GM21723 (cell line): Measurements from ENCODE around the gene SCAPER.
"Not testable (repeated sequence)": the region's sequence is repeated elsewhere in the genome, so short reads cannot be mapped to it uniquely, and the experiment has no call there.

Experiments
- ATAC-seq: cut with Tn5 transposase; IDR thresholded peaks from one replicate; pipeline ENCODE4 v1.9.1; 2021; ENCODE audit warnings: mild to moderate bottlenecking, moderate library complexity; ENCODE audit not compliant: unreplicated experiment

SCAPER gene

DNA sequence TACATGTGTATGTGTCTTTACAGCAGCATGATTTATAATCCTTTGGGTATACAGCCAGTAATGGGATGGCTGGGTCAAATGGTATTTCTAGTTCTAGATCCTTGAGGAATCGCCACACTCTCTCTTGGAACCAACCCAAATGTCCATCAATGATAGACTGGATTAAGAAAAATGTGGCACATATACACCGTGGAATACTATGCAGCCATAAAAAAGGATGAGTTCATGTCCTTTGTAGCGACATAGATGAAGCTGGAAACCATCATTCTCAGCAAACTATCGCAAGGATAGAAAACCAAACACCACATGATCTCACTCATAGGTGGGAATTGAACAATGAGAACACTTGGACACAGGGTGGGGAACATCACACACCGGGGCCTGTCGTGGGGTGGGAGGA, 403.0 kb downstream of the SCAPER start:
- not testable (repeated sequence) for ATAC-seq

DNA sequence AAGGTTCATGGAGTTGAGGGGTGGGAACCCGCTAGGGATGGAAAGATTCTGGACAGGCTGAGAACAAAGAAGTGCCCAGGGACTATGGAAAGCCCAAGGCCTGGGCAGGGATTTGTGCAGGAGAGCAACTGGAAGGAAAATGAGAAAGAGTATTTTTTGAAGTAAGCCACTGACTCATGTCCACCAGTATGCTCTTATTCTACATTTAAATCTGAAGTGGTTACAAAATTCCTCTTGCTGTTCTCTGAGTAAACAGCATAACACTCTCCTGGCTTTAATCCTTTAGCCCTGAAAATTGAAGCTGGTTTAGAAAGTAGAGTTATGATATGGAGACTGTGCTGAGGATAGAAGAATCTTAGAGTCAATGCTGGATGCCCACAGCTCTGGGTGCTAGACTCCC, 403.4 kb downstream of the SCAPER start:
- no peak for ATAC-seq

DNA sequence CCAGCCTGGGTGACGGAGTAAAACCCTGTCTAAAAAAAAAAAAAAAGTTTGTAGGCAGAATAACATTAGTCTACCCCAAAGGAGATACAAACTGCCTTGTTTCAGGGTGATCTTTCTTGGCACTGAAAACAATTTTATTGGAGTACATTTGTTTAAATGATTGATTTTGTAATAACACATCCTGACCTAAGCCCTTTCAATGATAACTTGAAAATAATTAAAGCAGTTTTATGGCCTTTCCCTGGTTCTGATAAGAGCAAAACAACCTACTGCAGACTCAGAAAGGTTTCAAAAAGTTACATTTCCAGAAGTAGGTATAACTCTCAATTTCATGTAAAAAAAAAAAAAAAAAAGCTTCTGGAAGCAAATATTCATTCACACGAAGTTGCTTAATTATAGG, 404.1 kb downstream of the SCAPER start:
- no peak for ATAC-seq

DNA sequence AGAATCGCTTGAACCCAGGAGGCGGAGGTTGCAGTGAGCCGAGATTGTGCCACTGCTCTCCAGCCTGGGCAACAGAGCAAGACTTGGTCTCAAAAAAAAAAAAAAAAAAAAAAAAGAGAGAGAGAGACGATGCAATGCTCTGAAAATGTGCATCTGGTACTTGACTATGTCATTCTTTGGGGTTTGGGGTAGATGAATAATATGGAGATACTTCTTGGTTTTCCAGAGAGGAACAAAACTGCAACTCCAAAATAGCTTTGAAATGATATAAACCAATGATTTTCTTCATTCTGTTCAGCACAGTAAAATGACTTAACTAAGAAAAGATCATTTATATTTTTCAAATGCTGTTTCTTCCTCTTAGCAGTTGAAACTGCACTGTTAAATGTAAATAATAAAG, 409.7 kb downstream of the SCAPER start:
- ATAC-seq: no peak

DNA sequence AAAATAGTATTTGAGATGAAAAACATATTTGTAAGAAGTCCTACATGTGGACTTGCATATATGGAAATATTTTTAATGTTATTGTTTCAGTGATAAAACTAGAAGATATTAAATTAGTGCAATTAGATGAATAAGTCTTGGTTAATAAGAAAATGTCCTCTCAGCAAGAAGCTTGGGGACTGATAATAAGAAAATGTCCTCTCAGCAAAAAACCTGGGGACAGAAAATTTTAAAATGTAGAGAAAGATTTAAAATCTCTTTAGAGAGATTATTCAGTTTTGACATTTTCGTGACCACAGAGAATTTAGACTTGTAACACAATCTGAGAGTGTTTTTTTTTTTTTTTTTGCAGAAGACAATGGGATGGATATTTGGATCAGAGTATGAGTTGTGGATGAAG, 412.6 kb downstream of the SCAPER start:
- ATAC-seq: no peak

DNA sequence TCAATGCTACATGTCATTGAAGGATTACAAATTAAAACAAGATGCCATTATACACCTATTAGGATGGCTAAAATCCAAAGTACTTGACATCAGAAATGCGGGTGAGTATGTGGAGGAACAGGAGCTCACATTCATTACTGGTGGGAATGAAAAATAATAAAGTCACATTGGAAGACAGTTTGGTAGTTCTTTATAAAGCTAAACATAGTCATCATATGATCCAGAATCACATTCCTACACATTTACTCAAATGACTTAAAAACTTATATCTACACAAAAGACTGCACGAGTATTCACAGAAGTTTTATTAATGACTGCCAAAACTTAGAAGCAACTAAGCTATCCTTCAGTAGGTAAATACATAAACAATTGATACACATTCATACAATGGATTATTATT, 421.4 kb downstream of the SCAPER start:
- no peak for ATAC-seq

DNA sequence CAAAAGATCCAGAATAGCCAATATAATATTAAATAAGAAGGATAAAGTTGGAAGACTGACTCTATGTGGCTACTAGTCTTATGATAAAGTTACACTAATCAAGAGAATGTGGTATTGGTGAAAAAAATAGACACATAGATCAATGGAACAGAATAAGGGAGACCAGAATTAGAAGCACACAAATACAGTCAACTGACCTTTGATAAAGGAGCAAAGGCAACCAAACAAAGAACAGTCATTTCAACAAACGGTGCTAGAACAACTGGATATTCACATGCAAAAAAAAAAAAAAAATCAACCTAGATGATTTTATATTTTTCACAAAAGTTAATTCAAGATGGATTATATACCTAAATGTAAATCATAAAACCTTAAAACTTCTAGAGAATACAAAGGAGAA, 422.1 kb downstream of the SCAPER start:
- no peak for ATAC-seq

DNA sequence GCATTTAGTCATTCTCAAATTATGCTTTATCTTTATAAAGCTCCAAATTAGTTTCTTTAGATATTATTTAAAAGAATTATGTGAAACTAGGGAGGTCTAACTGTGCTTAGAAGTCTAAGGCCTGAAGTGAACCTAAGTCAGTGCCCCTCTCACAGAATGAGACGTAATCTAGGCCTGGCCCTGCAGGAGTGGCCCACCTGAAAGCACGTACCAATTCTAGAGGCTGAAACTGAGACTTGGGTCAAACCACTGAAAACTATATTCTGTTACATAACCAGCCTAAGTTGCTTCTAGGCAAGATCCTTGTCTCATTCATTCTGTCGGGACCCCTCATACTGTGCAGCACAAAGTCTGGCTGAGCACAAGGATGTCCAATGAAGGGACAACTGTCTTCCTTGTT, 424.9 kb downstream of the SCAPER start:
- no peak for ATAC-seq

DNA sequence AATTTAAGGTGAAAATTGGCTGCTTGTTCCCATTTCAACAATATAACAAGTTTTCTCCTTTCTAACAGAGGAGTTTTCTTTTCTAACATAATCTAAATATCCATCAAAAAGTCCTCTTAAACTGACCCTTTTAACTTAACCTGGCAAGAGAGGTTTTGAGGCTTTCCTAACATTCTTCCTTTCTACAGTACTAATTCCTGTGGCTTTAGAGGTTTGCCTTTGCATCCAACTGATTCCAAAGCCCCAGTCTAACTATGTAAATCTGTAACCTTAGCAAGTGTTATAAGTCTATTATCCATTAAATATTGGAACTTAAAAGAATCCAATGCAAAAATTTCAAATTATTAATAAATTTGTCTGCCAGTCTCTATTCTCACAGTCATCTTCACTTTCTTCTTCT, 434.4 kb downstream of the SCAPER start:
- no peak for ATAC-seq

DNA sequence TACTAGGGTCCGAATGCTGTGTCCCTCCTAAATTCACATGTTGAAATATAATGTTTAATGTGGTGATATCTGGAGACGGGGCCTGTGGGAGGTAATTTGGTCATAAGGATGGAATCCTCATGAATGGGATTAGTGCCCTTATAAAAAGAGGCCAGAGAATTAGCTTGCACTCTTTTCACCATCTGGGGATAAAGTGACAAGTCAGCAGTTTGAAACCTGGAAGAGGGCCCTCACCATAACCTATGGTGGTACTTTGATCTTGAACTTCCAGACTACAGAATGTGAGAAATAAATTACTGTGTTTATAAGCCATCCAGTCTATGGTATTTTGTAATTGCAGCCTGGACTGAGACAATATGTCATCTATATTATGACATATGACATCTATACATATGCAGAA, 436.4 kb downstream of the SCAPER start:
- no peak for ATAC-seq

DNA sequence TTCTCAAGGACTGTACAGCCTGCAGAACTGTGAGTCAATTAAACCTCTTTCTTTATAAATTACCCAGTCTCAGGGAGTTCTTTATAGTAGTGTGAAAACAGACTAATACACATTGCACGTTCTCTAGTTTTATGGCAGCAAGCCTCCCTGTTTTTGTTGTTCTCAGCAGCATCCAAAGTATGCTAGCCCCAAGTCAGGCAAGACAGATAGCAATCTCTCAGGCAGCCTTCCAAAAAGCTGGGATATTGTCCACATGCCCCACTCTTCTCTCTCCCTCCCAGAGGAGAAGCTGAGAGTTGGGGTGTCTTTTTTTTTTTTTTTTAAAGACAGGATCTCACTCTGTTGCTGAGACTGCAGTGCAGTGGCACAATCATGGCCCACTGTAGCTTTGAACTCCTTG, 438.0 kb downstream of the SCAPER start:
- ATAC-seq: no peak

DNA sequence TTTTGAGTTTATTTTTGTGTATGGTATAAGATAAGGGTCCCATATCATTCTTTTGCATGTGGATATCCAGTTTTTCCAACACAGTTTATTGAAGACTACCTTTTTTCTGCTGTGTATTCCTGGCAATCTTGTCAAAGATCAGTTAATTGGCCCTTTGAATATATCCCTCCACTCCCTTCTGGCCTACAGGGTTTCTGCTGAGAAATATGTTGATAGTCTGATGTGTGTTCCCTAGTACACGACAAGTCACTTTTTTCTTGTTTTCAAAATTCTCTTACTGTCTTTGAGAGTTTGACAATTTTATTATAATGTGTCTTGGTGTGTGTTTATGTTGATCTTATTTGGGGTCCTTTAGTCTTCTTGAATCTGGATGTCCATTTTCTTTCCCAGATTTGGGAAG, 439.4 kb downstream of the SCAPER start:
- no peak for ATAC-seq

DNA sequence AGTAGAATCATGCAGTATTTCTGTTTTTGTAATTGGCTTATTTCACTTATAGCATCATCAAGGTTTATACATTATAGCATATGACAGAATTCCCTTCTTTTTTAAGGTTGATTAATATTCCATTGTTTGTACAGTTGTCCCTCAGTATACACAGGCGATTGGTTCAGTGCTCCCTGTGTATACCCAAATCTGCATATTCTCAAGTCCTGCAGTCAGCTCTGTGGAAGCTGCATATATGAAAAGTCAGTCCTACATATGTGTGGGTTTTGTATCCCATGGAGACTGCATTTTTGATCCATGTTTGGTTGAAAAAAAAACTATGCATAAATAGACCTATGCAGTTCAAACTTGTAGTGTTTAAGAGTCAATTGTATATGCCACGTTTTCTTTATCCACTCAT, 440.9 kb downstream of the SCAPER start:
- no peak for ATAC-seq

DNA sequence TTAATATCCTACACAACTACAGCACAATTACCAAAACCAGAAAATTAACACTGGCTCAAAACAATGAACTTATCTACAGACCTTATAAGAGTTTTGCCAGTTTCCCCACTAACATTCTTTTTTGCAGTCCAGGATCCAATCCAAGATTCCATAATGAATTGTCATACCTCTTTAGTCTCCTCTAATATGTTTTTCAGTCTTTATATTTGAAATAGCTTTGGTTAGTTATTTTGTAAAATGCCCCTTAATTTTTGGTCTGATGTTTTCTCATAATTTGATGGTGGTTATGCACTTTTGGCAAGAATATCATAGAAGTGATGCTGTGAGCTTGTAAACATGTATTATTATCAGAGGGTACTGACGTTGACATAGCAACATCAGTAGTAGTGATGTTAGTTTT, 444.3 kb downstream of the SCAPER start:
- ATAC-seq: no peak

DNA sequence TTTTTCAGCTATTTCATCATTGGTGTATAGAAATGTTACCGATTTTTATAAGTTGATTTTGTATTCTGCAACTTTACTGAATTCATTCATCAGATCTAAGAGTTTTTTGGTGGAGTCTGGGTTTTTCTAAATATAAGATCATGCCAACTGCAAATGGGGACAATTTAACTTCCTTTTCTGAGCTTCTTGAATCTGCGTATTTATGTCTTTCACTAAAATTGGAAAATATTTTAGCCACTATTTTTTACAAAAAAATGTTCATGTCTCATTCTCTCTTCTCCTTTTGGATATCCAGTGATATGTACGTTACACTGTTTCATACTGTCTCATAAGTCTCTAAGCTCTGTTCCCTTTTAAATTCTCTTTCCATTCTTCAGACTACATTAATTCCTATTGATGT, 444.8 kb downstream of the SCAPER start:
- ATAC-seq: no peak

DNA sequence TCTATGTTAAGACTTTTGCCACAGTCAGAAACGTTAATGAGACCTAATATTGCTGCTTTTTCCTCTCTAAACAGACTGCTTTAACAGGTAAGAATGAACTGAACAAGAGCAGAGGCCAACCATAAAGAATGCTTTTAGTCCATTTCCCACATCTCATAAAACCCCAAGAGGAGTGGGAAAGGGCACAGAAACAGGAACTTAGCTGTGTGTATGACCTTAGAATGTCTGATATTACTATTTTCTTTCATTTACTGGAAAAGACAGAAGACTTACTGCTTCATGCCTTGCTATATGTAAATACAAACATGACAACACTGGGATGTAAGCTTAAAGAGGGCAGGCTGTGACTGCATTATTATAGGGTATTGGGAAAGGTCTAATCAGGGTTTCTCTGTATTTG, 453.6 kb downstream of the SCAPER start:
- no peak for ATAC-seq

DNA sequence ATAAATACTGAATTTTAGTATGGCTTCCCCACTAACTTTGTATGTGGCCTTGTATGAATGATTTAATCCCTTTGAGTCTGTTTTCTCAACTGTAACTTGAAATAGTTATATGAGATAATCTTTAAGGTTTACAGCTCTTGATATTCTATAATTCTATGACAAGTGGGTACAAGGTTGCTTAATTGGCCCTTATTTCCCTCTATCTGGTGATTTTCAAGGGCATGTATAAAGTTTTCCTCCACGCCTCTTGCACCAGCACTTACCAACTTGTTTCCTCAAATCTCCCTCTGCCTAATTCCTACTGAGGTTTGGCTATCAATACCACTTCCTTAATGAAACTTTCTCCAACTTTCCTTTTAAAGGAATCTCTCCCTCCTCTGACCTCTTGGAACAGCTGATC, 455.7 kb downstream of the SCAPER start:
- no peak for ATAC-seq

DNA sequence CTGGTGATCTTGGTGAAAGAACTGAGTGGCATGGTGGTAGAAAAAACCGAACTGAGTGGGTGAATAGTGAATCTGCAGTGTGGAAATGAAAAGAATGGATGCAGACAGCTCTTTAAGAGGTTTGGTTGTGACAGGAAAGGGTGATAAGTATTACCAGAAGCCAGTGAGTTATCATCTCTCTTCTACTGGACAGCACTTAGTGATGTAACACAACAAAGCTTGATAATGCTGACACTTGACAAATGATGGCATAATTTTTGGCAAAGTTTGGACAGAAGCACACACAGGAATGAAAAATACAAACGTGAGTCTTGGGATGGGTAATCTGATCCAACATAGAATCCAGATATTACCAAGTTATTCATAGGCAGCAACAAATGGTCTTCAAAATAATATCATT, 456.4 kb downstream of the SCAPER start:
- no peak for ATAC-seq

DNA sequence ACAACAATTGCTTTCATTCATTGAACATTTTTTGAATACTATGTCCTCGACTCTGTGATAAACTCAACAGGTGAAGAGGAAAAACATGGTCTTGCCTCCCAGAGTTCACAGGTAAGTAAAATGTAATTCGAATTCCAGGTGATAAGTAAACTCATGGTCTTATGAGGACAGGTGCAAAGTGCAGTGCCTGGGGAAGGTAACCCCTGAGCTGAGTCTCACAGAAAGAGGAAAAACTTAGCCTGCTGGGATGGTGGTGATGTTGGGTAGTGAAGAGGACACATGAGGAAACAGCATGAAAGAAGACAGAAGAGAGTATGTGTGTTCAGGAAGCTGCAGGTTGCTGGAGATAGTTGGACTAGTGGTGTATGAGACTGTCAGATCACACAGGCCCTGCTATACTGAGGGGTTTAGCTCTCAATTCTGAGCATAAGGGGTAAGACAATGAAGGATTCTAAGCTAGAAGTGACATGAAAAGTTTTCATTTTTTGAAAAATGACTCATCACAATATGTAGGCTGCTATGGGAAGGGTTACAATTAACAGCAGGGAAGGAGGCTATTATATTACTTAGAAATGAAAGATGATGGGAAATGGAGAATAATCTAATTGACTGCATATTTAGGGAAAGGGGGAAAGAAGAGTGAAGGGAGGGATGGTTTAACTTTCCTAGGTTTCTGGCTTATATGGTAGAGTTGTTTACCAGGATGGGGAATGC, 457.3 kb downstream of the SCAPER start:
- ATAC-seq: no peak

DNA sequence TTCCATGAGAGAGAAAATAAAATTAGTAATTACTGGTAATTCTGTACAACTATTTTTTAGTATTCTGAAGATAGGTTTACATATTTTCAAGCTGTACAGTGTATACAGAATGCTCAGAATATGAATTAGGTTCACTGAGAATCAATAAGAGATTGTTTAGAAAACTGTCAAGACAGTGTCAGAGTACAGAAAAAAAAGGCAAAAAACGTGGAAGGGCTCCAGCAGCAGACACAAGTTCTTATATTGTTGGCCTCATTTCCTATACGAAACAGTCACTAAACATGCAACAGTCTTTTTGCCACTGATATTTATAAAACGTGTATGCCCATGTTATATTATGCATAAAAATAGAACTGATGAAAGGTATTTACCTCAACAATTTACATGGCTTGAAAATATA, 464.7 kb downstream of the SCAPER start:
- ATAC-seq: no peak

DNA sequence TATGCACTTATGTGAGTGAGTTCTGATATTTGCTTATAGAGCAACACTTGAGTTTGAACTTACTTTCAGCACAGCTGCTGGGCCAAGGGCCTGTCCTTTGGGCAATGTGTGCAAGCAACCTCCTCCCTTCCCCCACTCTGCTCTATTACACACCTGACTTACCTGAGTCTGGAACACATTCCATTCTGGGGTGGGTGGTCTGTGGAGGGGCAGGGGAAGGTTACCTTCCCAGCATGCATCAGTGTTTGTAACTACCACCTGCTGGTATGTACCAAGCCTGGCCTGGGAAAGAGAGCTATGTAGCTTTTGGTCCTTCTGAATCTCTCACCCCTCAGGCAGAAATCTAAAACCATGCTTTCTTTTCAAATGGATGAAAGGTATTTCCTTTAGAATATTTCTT, 465.6 kb downstream of the SCAPER start:
- no peak for ATAC-seq

DNA sequence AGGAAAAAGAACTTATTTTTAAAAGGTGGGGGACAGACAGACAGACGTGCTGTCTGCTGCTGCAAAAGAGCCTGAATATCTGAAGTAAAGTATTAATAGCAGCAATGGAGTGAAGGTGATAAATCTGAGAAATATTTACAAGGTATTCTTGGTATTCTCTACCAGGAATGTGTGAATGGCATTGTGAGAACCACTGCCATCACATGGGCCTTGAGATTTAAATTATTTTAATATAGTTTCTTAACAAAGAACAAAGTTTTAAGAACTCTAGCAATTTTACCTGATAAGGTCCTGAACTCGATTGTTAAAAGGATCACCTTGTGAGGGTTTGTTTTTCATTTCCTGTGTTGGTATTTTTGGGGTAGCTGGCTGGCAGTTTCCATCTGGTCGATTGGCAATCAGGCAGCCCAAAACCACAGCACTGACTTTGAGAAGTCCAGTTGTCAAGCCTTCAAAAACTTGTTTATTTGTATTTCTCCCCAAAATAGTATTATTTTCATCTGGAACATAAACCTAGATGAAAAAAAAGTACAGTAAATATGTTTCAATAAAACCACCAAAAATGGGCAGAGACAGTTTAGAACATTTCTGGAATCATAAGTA, 471.2 kb downstream of the SCAPER start:
- no peak for ATAC-seq

DNA sequence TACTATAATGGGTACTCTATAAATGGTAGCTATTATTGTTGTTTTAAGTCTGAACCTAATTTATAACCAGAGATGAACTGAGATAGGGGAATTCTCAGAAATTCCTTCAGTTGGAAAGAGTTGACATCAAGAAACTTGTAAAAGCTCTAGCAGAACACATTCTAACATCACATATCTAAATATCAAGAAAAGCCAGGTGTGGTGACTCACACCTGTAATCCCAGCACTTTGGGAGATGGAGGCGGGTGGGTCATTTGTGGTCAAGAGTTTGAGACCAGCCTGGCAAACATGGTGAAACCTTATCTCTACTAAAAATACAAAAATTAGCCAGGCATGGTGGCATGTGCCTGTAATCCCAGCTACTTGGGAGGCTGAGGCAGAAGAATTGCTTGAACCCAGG, 472.1 kb downstream of the SCAPER start:
- not testable (repeated sequence) for ATAC-seq
